Activated CD4-positive, CD25-positive, alpha-beta regulatory T cell treated with anti-CD3 and anti-CD28 coated beads, Interleukin-2, amount 50 U/mL, for 72 hours (primary cell): ENCODE data around the gene IMMP2L.

Experiments
- DNase-seq: peaks from one replicate; pipeline ENCODE4 v3.0.0; 2021

The IMMP2L gene

GRCh38 chr7:111012799-111013675, 549.3 kb downstream of the IMMP2L start:
- DNase-seq: no peak

DNA sequence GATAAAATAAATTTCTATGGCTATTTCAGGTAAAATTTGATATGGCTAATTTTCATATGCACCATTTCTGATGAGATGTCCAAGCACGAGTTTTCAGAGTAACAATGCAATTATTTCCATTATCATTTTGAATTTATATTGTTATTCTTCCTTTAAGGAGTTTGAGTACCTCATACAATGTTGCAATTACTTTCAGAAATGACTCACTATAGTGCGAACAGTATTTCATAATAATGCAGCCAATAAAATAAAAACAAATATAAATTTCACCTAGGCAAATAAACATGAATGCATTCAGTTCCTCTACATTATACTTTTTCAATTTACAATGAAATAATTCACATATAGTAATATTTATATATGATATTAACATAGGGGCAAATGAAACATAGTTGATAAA, 550.1 kb downstream of the IMMP2L start:
- no peak for DNase-seq

GRCh38 chr7:111011520-111011919, 550.8 kb downstream of the IMMP2L start:
- no peak for DNase-seq

DNA sequence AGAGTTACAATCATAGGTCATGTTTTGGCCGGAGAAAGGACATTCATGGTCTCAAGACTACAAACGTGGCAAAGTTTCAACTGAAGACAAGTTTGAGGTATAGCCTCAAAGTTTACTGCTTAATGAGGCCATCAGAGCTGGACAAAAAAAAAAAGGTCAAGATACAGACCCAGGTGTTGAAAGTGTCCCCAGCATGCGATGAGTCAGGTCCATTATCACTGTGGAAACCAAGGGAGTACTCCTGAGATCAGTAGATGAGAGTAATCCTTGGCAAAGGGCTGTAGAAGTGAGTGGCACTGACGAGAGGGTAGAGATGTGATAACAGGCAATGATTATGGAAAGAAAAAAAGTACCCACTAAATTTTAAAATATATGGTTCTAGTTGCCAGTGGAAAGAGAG, 551.5 kb downstream of the IMMP2L start:
- DNase-seq: no peak

DNA sequence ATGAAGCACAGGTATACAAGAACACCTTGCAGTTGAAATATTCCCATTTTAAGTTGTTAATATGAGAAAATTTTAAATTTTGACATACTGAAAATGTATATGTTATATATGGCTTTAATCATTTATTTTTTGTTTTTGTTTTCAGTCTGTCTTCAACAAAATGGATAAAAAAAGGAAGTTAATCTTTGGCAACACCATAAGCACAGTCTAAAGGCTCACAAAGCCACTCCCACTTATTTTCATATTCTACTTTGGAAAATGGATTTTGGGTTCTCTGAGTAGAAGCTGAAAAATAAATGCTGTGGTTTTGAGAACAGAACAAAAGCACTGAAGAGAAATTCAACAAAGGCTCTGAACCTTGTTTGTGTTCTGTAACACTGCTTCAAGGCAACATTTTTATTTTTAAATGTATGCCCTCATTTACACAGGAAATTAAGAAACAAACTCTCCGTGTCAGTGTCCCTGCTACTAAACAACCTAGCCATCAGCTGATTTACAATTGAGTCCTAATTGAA, 552.7 kb downstream of the IMMP2L start:
- DNase-seq: no peak

- no peak for DNase-seq
Observed at GRCh38 chr7:111006691-111007090, 555.6 kb downstream of the IMMP2L start.

GRCh38 chr7:111006040-111006439, 556.3 kb downstream of the IMMP2L start:
- DNase-seq: no peak

GRCh38 chr7:111005445-111005844, 556.8 kb downstream of the IMMP2L start:
- no peak for DNase-seq

GRCh38 chr7:111004310-111004901, 557.9 kb downstream of the IMMP2L start:
- no peak for DNase-seq

GRCh38 chr7:111003883-111004282, 558.4 kb downstream of the IMMP2L start:
- no peak for DNase-seq

DNA sequence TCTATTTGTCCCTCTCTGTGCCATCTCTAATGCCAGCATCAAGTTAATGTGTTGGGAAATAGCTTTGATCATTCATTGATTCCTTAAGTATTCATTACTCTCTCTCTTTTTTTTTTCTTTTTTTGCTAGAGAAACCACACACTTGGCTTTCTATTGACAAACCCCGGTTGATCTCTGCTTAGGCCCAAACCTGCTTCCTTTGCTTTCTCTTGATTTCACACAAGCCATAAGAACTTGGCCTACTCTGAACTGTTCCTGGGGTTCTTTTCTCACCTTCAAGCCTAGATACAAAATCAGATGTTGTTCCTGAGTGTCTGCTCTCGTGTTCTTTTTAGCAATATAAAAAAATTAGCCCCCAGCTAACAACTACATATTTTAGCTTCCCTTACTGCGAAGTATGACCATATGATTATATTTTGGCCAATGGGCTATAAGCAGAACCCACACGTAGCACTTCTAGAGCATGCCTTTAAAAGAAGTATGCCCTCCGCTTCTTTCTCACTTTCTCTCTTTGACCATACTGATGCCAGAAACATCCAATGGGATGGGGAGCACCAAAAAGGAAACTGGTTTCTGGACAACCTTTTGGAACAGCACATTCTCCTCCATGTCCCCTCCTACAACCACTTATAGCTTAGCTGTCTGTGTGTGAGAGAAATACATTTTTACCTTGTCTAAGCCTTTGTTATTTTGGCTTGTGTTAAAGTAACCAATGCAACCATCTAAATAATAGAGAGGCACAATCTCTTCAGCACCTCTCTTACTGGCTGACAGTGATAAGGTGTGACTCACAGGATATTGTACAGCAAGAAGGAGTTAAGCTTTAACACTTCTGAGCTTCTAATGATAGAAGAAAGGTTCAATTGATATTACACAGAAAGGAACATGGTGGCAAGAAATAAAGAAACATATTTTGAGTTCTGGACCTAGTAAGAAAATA, 568.0 kb downstream of the IMMP2L start:
- no peak for DNase-seq

DNA sequence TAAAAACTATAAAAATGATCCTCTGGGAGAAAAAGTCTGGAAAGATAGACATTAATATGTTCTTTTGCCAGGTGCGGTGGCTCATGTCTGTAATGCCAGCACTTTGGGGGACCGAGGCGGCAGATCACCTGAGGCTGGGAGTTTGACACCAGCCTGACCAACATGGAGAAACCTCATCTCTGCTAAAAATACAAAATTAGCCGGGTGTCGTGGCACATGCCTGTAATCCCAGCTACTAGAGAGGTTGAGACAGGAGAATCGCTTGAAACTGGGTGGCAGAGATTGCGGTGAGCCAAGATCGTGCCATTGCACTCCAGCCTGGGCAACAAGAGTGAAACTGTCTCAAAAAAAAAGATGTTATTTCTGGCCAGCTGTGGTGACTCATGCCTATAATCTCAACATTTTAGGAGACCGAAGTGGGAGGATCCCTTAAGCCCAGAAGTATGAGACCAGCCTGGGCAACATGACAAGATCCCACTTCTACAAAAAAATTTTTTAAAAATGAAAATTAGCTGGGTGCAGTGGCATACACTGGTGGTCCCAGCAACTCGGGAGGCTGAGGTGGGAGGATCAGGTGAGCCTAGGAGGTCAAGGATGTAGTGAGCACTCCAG, 573.3 kb downstream of the IMMP2L start:
- no peak for DNase-seq

DNA sequence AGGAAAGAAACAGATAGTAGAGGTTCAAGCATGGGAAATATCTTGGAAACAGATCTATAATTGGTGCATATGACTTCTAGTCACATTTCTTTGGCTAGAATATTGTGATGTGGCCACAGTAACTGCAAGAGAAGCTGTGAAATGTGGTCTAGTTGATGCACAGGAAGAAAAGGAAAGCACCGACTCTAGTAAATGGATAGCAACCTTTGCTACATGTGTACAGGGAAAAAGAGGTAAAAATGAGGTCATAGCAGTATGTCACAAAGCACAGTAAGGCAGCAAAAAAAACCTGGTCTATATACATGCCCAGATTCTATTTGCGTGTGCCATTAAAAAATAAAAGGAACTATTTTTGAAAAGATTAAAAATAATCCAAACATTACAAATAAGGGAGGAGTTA, 573.9 kb downstream of the IMMP2L start:
- DNase-seq: no peak

- no peak for DNase-seq
Observed at GRCh38 chr7:110987127-110987693, 575.1 kb downstream of the IMMP2L start.

GRCh38 chr7:110983822-110984456, 578.4 kb downstream of the IMMP2L start:
- DNase-seq: no peak

DNA sequence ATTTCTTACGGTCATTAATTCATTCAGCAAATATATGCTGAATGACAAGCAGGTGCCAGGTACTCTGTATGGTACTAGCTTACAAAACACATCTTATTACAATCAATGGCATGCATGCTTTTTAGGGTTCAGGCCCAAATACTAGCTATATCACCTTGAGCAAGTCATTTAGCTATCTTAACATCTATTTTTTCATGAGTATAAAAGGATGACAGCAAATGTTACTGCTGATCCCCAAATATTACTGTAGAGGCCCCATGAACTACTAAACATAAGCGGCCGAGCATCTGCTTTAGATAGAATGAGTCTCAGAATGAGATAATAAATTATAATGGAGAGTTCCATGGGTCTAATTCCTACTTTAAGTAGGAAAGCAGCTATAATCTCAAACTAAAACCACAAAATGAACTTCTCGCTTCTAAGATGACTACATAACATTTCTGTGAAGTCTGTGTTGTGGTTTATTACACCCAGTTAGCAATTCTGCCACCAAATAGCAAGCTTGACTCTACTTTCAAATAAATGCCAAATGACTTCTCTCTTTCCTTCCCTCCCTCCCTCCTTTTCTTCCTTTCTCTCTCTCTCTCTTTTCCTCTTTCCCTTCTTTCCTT, 585.1 kb downstream of the IMMP2L start:
- DNase-seq: no peak

- DNase-seq: no peak
Observed at GRCh38 chr7:110975486-110975885, 586.8 kb downstream of the IMMP2L start.

DNA sequence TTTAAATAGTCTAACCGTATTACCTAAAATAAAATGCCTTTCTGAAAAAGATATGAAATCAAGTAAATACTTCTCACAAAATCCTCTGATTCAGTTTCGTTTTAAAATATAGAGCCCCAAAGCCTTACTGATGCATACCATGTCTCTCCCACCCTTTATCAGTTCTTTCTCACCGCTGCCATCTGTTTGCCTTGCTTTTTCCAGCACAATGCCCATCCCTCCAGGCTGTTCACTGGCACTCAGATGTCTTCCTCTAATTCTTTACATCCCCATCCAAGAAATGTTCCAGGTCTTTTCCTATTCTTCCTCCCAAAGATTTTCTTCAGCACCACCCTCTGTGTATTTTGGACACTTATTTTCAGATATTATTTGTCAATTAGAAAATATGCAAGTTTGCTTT, 587.9 kb downstream of the IMMP2L start:
- no peak for DNase-seq

- DNase-seq: no peak
Observed at GRCh38 chr7:110973196-110973990, 588.9 kb downstream of the IMMP2L start.

DNA sequence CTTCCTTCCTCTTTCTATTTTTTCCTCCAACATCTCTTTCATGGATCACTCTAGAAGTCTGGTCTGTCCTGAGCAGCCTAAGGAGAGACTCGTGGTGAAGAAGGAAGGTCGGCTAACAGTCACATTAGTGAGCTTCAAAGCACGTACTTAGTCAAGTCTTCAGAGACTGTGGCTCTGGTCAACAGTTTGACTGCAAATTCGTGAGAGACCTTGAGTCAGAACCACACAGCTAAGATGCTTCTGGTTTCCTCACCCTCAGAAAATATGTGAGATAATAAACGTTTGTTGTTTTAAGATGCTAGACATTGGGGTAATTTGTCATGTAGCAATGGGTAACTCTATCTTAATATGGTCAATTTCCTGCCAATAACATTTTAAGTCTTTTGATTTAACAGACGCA, 597.5 kb downstream of the IMMP2L start:
- no peak for DNase-seq

DNA sequence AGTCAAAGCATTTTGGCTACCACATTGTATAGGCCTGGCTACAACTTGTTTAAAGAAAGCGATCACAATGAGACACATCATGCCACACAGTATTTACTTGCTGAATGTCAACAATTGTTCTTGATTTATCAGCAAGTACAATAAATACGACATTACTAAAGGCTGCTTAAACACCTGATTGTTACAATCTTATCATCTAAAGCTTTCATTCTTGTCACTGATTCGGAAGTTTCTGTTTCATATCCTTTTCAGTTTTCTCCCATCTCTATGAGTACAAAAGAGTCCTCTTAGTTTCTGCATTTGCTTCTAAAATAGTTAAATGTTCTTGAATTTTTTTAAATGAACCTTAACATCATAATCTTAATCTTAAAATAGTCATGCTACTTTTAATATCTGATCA, 599.5 kb downstream of the IMMP2L start:
- no peak for DNase-seq
